ENCODE data around the gene CD79B. TPM values are rescaled to one million over a fixed set of nuclear protein-coding genes. Genes with fewer than 3 reads are reported as not detected.
"Not testable (repeated sequence)": the region's sequence is repeated elsewhere in the genome, so short reads cannot be mapped to it uniquely, and the experiment has no call there.

The CD79B gene
- total and polyA plus RNA-seq, 10 of the 15 experiments (the other 5 are each of a cell fraction or from before 2014, with no cell fraction given) = 17.5 to 148 (median 79.1) TPM

DNA sequence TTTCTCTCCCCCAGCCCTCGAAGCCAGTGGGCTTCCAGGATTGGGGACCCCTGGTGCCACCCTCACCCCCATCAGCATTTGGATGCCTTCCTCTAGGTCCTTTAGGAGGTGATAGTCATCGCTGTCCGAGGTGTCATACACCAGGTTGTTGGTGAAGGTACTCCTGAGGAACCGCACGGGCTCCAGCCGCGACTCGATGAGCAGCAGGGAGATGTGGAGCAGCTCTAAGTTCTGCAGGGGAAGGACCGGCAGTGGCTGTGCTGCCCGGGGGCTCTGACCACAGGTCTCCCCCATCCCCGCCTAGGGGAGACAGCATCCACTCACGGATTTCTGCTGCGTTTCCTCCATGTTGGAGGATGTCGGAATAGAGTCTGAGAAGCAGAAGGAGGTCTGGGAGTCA lies 22.0 kb downstream of the CD79B start:
- FAIRE-seq (no peak), ATAC-seq (no peak), DNase-seq (ENCODE audit: low read depth, low spot score) (no peak)
- intact Hi-C loops (cut with micrococcal nuclease; ENCODE audit: unreplicated experiment) = loop anchor here (2.0 kb wide), 1 partner anchor 223 kb away; no protein-coding TSS in a partner anchor
- Histone ChIP-seq H3K4me2 (ENCODE audit: control insufficient read depth, insufficient read depth) (no peak overlapping the region), H3K9me3 (replicated peaks; ENCODE audit: control insufficient read depth, insufficient read depth, low read length) (no peaks in the 10 kb centered on the region), H3K27ac (ENCODE audit: control insufficient read depth, insufficient read depth) (no peak overlapping the region), H3K27me3 (replicated peaks in 1 of 2; ENCODE audit: control insufficient read depth in 2 of 2, insufficient read depth in 2 of 2, low read length in 1 of 2) (peaks cover 0 to 2% of the 10 kb centered on the region in 2 experiments; a peak in 2 of 4 replicates), H3K36me3 (ENCODE audit: control insufficient read depth in 2 of 2, insufficient read depth in 2 of 2, low read length in 1 of 2) (no peaks in the 10 kb centered on the region), H3K4me3 (no peak overlapping the region), H2AFZ (ENCODE audit: control insufficient read depth, low read depth, low read length) (no peak overlapping the region), H4K20me1 (ENCODE audit: control insufficient read depth, insufficient read depth) (no peaks in the 10 kb centered on the region), H3K4me1 (ENCODE audit: control insufficient read depth, insufficient read depth, low read length) (no peaks in the 10 kb centered on the region), H3K79me2 (ENCODE audit: control insufficient read depth, insufficient read depth, low read length) (no peaks in the 10 kb centered on the region), H3K9ac (ENCODE audit: control insufficient read depth, insufficient read depth, low read length) (no peak overlapping the region)
- WGBS (ENCODE audit: insufficient coverage, insufficient replicate concordance, low lambda C conversion rate, missing lambda C conversion rate) = 51% methylated on average over 14 of the region's 14 CpGs
- ChIA-PET SMC1A (ENCODE audit: uncharacterized antibody, unreplicated experiment) (interaction anchor here (0.6 to 2.6 kb wide), 5 partner anchors 36 to 692 kb away, joined by 3 to 15 read pairs (median 3); no protein-coding TSS in a partner anchor), CTCF (interaction anchor here (0.5 to 17.4 kb wide), 11 partner anchors 8 to 372 kb away, joined by 3 to 481 read pairs (median 6); partner anchors contain the start of genes ERN1 and ICAM2), RAD21 (ENCODE audit: unreplicated experiment) (interaction anchor here (1.6 to 4.4 kb wide), 5 partner anchors 36 to 225 kb away, joined by 3 to 34 read pairs (median 10); no protein-coding TSS in a partner anchor), POLR2A (no interaction called here)
- BruUV-seq (replicated peaks) = no TSS peak
- no peak for TF ChIP-seq CHD4 (IDR thresholded peaks at IDR 0.05)
- in situ Hi-C loops (cut with MboI) = no loop called here

DNA sequence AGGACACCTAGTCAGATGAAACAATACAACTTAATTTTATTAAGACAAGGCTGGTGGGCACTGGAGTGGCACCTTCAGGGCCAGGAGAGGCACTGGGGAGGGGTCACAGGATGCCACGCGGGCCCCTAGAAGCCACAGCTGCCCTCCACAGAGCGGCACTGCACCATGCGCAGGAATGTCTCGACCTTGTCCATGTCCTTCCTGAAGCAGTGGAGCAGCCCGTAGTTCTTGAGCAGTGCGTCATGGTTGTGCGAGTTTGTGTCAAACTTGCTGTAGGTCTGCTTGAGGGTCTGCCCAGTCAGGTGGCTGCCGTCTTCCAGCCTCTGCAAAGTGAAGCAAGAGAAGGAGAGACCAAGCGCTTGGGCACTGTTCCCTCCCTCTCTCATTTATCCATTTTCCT lies 22.5 kb downstream of the CD79B start:
- H3K27ac ChIP-seq (ENCODE audit: control insufficient read depth, insufficient read depth); H3K4me2 ChIP-seq (ENCODE audit: control insufficient read depth, insufficient read depth); intact Hi-C loops (cut with micrococcal nuclease; ENCODE audit: unreplicated experiment); SMC1A ChIA-PET (ENCODE audit: uncharacterized antibody, unreplicated experiment); FAIRE-seq; H4K20me1 ChIP-seq (ENCODE audit: control insufficient read depth, insufficient read depth); H3K4me3 ChIP-seq; H3K9ac ChIP-seq (ENCODE audit: control insufficient read depth, insufficient read depth, low read length); H3K4me1 ChIP-seq (ENCODE audit: control insufficient read depth, insufficient read depth, low read length); DNase-seq (ENCODE audit: low read depth, low spot score); H3K27me3 ChIP-seq (replicated peaks in 1 of 2; ENCODE audit: control insufficient read depth in 2 of 2, insufficient read depth in 2 of 2, low read length in 1 of 2); H2AFZ ChIP-seq (ENCODE audit: control insufficient read depth, low read depth, low read length); BruUV-seq (replicated peaks); H3K36me3 ChIP-seq (ENCODE audit: control insufficient read depth in 2 of 2, insufficient read depth in 2 of 2, low read length in 1 of 2); H3K79me2 ChIP-seq (ENCODE audit: control insufficient read depth, insufficient read depth, low read length); ATAC-seq; POLR2A ChIA-PET; H3K9me3 ChIP-seq (replicated peaks; ENCODE audit: control insufficient read depth, insufficient read depth, low read length); in situ Hi-C loops (cut with MboI): not testable (repeated sequence)
- RAD21 ChIA-PET (ENCODE audit: unreplicated experiment) = interaction anchor here (4.4 kb wide), 1 partner anchor 37 kb away, joined by 34 read pairs; no protein-coding TSS in a partner anchor
- 57% methylated on average over 10 of the region's 10 CpGs for WGBS (ENCODE audit: insufficient coverage, insufficient replicate concordance, low lambda C conversion rate, missing lambda C conversion rate)
- CTCF ChIA-PET = interaction anchor here (2.9 to 17.4 kb wide), 5 partner anchors 37 to 223 kb away, joined by 8 to 481 read pairs (median 315); partner anchors contain the start of genes ERN1 and ICAM2

All from GM12878 (cell line).